Neural progenitor cell (in vitro differentiated cells): ENCODE data around the gene RAB31.

Experiments
- CTCF ChIP-seq: fragments of 200-600 bp; sonication (generic); IDR thresholded peaks from 2 replicates; pipeline ENCODE4 v1.5.1; 2017; ENCODE audit warnings: antibody characterized with exemption, mild to moderate bottlenecking
- EZH2 ChIP-seq: fragments of 200-600 bp; sonication (generic); IDR thresholded peaks from 2 replicates; pipeline ENCODE4 v1.6.1; 2017; ENCODE audit warnings: antibody characterized with exemption, mild to moderate bottlenecking, moderate library complexity

- no peak for TF ChIP-seq CTCF
- TF ChIP-seq EZH2: no peak
Measured at GRCh38 chr18:9665314-9665713, 42.8 kb upstream of the RAB31 start.
